H9 (cell line): ENCODE measurements around the gene MYO18A. TPM values are rescaled to one million over a fixed set of nuclear protein-coding genes. Genes with fewer than 3 reads are reported as not detected.

Source experiments
- DNase-seq: peaks from one replicate; pipeline ENCODE4 v3.0.0-alpha.2; 2017
- H2AFZ ChIP-seq: one replicate; pipeline ENCODE4 v1.6.1; 2013; ENCODE audit warnings: mild to moderate bottlenecking, low read length, control low read depth, moderate library complexity
- H2AK5ac ChIP-seq: 2 replicates; pipeline ENCODE4 v1.6.1; 2013; ENCODE audit warnings: low read length, control low read depth, mixed read lengths; ENCODE audit not compliant: insufficient read length
- H2BK120ac ChIP-seq: one replicate; pipeline ENCODE4 v1.6.1; 2013; ENCODE audit warnings: low read depth, mild to moderate bottlenecking, low read length, control low read depth, inconsistent platforms; ENCODE audit not compliant: poor library complexity, severe bottlenecking
- H2BK12ac ChIP-seq: 2 replicates; pipeline ENCODE4 v1.6.1; 2013; ENCODE audit warnings: low read length, control low read depth, mixed read lengths, low read depth; ENCODE audit not compliant: insufficient read length
- H2BK15ac ChIP-seq: 2 replicates; pipeline ENCODE4 v1.6.1; 2013; ENCODE audit warnings: low read depth, low read length, control low read depth
- H2BK20ac ChIP-seq: one replicate; pipeline ENCODE4 v1.6.1; 2013; ENCODE audit warnings: low read depth, mild to moderate bottlenecking, low read length, control low read depth, inconsistent platforms; ENCODE audit not compliant: poor library complexity, severe bottlenecking
- H2BK5ac ChIP-seq: 2 replicates; pipeline ENCODE4 v1.6.1; 2013; ENCODE audit warnings: low read length, control low read depth, mixed read lengths; ENCODE audit not compliant: insufficient read length
- H3K14ac ChIP-seq: 2 replicates; pipeline ENCODE4 v1.6.1; 2013; ENCODE audit warnings: low read length, control low read depth; ENCODE audit not compliant: insufficient read depth
- H3K18ac ChIP-seq: 2 replicates; pipeline ENCODE4 v1.6.1; 2013; ENCODE audit warnings: low read depth, mild to moderate bottlenecking, mixed read lengths, low read length, control low read depth; ENCODE audit not compliant: insufficient read length
- H3K23ac ChIP-seq: 2 replicates; pipeline ENCODE4 v1.6.1; 2013; ENCODE audit warnings: low read length, control low read depth, mixed read lengths, low read depth; ENCODE audit not compliant: insufficient read length
- H3K23me2 ChIP-seq: 2 replicates; pipeline ENCODE4 v1.6.1; 2013; ENCODE audit warnings: low read depth, mild to moderate bottlenecking, mixed read lengths, low read length, control low read depth; ENCODE audit not compliant: insufficient read length, poor library complexity, severe bottlenecking
- H3K27ac ChIP-seq: 2 replicates; pipeline ENCODE4 v1.5.1; 2013; ENCODE audit warnings: low read length, control low read depth, mixed read lengths, low read depth; ENCODE audit not compliant: insufficient read length
- H3K27me3 ChIP-seq: 2 replicates; pipeline ENCODE4 v1.6.1; 2013; ENCODE audit warnings: low read length, control low read depth, inconsistent platforms; ENCODE audit not compliant: insufficient read depth
- H3K4ac ChIP-seq: 2 replicates; pipeline ENCODE4 v1.6.1; 2013; ENCODE audit warnings: low read depth, mild to moderate bottlenecking, control low read depth, inconsistent platforms, low read length, moderate library complexity
- H3K4me1 ChIP-seq: 2 replicates; pipeline ENCODE4 v1.6.1; 2013; ENCODE audit warnings: low read length, control low read depth, inconsistent platforms; ENCODE audit not compliant: insufficient read depth
- H3K4me2 ChIP-seq: 2 replicates; pipeline ENCODE4 v1.6.1; 2013; ENCODE audit warnings: low read length, control low read depth, mixed read lengths; ENCODE audit not compliant: insufficient read length, insufficient read depth
- H3K56ac ChIP-seq: 2 replicates; pipeline ENCODE4 v1.6.1; 2013; ENCODE audit warnings: low read depth, mild to moderate bottlenecking, mixed read lengths, low read length, control low read depth; ENCODE audit not compliant: insufficient read length
- H3K79me1 ChIP-seq: 2 replicates; pipeline ENCODE4 v1.6.1; 2013; ENCODE audit warnings: low read depth, mild to moderate bottlenecking, moderate library complexity, low read length, control low read depth, inconsistent platforms; ENCODE audit not compliant: insufficient read depth, poor library complexity, severe bottlenecking
- H3K79me2 ChIP-seq: 2 replicates; pipeline ENCODE4 v1.6.1; 2013; ENCODE audit warnings: low read length, control low read depth, inconsistent platforms; ENCODE audit not compliant: insufficient read depth
- H3K9ac ChIP-seq: 2 replicates; pipeline ENCODE4 v1.6.1; 2013; ENCODE audit warnings: low read length, control low read depth, mixed read lengths; ENCODE audit not compliant: insufficient read length; ENCODE audit errors: extremely low read depth
- H3K9me3 ChIP-seq: one replicate; pipeline ENCODE4 v1.6.1; 2013; ENCODE audit warnings: low read depth, low read length, inconsistent platforms; ENCODE audit not compliant: control insufficient read depth
- H3T11ph ChIP-seq: one replicate; pipeline ENCODE4 v1.6.1; 2013; ENCODE audit warnings: mild to moderate bottlenecking, low read length, control low read depth, inconsistent platforms
- H4K20me1 ChIP-seq: one replicate; pipeline ENCODE4 v1.6.1; 2013; ENCODE audit not compliant: control insufficient read depth, insufficient read length, insufficient read depth
- H4K5ac ChIP-seq: 2 replicates; pipeline ENCODE4 v1.6.1; 2013; ENCODE audit warnings: low read depth, mild to moderate bottlenecking, mixed read lengths, low read length, control low read depth; ENCODE audit not compliant: insufficient read length
- H4K8ac ChIP-seq: replicated peaks from 2 replicates; pipeline ENCODE4 v1.6.1; 2013; ENCODE audit warnings: low read length, control low read depth, mixed read lengths, low read depth; ENCODE audit not compliant: insufficient read length
- H4K91ac ChIP-seq: 2 replicates; pipeline ENCODE4 v1.6.1; 2013; ENCODE audit warnings: low read depth, mild to moderate bottlenecking, moderate library complexity, mixed read lengths, low read length, control low read depth; ENCODE audit not compliant: insufficient read length
- H3K27ac Mint-ChIP-seq, 3 experiments: 2 replicates in 2 of 3; 3 replicates in 1 of 3; pipeline ENCODE4 v1.8.0; 2020 to 2021; ENCODE audit warnings: mixed read lengths in 3 of 3, mild to moderate bottlenecking in 1 of 3, moderate library complexity in 1 of 3
- H3K27me3 Mint-ChIP-seq: 2 replicates; pipeline ENCODE4 v1.8.0; 2021; ENCODE audit warnings: low read depth, mild to moderate bottlenecking, moderate library complexity, mixed read lengths
- H3K36me3 Mint-ChIP-seq, 3 experiments: 2 replicates in 2 of 3; 3 replicates in 1 of 3; pipeline ENCODE4 v1.8.0; 2020 to 2021; ENCODE audit warnings: low read depth in 3 of 3, mixed read lengths in 3 of 3; ENCODE audit not compliant: insufficient read depth in 1 of 3
- H3K4me1 Mint-ChIP-seq, 2 experiments: 2 replicates each; pipeline ENCODE4 v1.8.0; 2020; ENCODE audit warnings: mixed read lengths in 2 of 2
- H3K4me3 Mint-ChIP-seq, 2 experiments: 2 replicates in 1 of 2; 3 replicates in 1 of 2; pipeline ENCODE4 v1.8.0; 2020 to 2021; ENCODE audit warnings: mild to moderate bottlenecking in 2 of 2, mixed read lengths in 2 of 2, moderate library complexity in 1 of 2
- H3K9me3 Mint-ChIP-seq, 2 experiments: 2 replicates in 1 of 2; 3 replicates in 1 of 2; pipeline ENCODE4 v1.8.0; 2020; ENCODE audit warnings: mild to moderate bottlenecking in 2 of 2, mixed read lengths in 2 of 2, moderate library complexity in 1 of 2
- WGBS: extraction: QIAGEN DNeasy Blood & Tissue Kit; methylation state at CpG from one replicate; pipeline ENCODE4 v1.1.7; 2013; ENCODE audit warnings: missing lambda C conversion rate, low lambda C conversion rate, mixed read lengths; ENCODE audit not compliant: insufficient read length; ENCODE audit errors: extremely low coverage; 5-methylcytosine and 5-hydroxymethylcytosine counted together
- total RNA-seq: library from RNA; stranded (reverse); gene quantifications from 2 replicates; pipeline ENCODE4 v1.2.1, GENCODE V29; 2021
- TF ChIP-seq, protein P1 (sequence below): fragments of 200-600 bp; sonication (generic); conservative IDR thresholded peaks from 3 replicates; pipeline ENCODE4 v1.8.0; 2021; ENCODE audit warnings: antibody characterized with exemption, mild to moderate bottlenecking

MYO18A gene
- total RNA-seq, 1 experiment from 2014 or later, result 21.6 TPM

DNA sequence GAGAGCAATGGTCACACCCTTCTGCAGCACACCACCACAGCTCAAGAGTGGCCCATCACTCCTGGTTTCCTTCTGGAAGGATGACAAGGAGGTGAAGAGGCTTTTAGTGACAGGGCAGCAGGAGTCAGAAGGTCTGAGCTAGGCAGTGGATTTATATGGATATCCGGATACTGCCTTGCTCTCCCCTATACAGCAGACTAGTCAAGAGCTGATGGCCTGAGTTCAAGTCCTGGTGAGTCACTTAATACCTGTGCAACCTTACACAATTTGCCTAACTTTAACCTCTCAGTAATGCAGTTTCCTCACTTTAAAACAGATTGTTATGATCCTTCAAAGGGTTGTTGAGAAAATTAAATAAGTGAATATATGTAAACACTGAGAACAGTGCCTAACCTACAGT is 22.9 kb downstream of the MYO18A start:
- H3K4me1 ChIP-seq, result peaks cover 17% of the 10 kb centered on the region; the same call in 1 of the 2 replicates
- H3K9ac ChIP-seq, result no peak overlapping the region
- no CpG with 5 or more reads among the region's 1 CpG for WGBS

More for the DNA sequence above, 22.9 kb downstream of the MYO18A start:
- H3K27me3 Mint-ChIP-seq, result no peaks in the 10 kb centered on the region; the same call in 1 of the 2 replicates
- no peak overlapping the region for H3K23ac ChIP-seq
- no peak overlapping the region for H2BK15ac ChIP-seq
- no peak overlapping the region for H3T11ph ChIP-seq
- no peak overlapping the region for H2BK5ac ChIP-seq
- no peak overlapping the region for H3K56ac ChIP-seq
- no peaks in the 10 kb centered on the region for H3K9me3 Mint-ChIP-seq
- no peak overlapping the region for H3K4me2 ChIP-seq
- H3K4me1 Mint-ChIP-seq, result peaks cover 32 to 37% of the 10 kb centered on the region in 2 experiments
- no peak overlapping the region for H4K5ac ChIP-seq
- no peak overlapping the region for H2BK120ac ChIP-seq
- no peak overlapping the region for H3K4me3 Mint-ChIP-seq
- no peak overlapping the region for H4K8ac ChIP-seq
- peaks cover 3% of the 10 kb centered on the region for H4K20me1 ChIP-seq
- no peaks in the 10 kb centered on the region for H3K23me2 ChIP-seq
- no peak overlapping the region for H3K14ac ChIP-seq
- no peaks in the 10 kb centered on the region for H3K79me2 ChIP-seq
- no peaks in the 10 kb centered on the region for H3K9me3 ChIP-seq
- H2BK20ac ChIP-seq, result no peak overlapping the region
- no peak overlapping the region for H2AK5ac ChIP-seq
- no peak overlapping the region for H3K4ac ChIP-seq
- H3K18ac ChIP-seq, result no peak overlapping the region
- H3K36me3 Mint-ChIP-seq, result peaks cover 0 to 2% (median 0%) of the 10 kb centered on the region in 3 experiments; a peak in 2 of 7 replicates
- peaks cover 2% of the 10 kb centered on the region for H3K79me1 ChIP-seq
- no peak overlapping the region for H4K91ac ChIP-seq
- DNase-seq, result no peak
- no peak overlapping the region for H3K27ac ChIP-seq
- TF ChIP-seq, protein P1, sequence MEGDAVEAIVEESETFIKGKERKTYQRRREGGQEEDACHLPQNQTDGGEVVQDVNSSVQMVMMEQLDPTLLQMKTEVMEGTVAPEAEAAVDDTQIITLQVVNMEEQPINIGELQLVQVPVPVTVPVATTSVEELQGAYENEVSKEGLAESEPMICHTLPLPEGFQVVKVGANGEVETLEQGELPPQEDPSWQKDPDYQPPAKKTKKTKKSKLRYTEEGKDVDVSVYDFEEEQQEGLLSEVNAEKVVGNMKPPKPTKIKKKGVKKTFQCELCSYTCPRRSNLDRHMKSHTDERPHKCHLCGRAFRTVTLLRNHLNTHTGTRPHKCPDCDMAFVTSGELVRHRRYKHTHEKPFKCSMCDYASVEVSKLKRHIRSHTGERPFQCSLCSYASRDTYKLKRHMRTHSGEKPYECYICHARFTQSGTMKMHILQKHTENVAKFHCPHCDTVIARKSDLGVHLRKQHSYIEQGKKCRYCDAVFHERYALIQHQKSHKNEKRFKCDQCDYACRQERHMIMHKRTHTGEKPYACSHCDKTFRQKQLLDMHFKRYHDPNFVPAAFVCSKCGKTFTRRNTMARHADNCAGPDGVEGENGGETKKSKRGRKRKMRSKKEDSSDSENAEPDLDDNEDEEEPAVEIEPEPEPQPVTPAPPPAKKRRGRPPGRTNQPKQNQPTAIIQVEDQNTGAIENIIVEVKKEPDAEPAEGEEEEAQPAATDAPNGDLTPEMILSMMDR, result no peak
- H2BK12ac ChIP-seq, result no peak overlapping the region
- H3K27ac Mint-ChIP-seq, result peak overlapping the region in 2 of 3 experiments; percentile 10 to 98; a peak in 3 of 7 replicates
- H3K27me3 ChIP-seq, result no peaks in the 10 kb centered on the region
- no peak overlapping the region for H2AFZ ChIP-seq
